Tibial artery (tissue), 4 donors: ENCODE results near the gene HPCAL1.
A peak's percentile ranks its signal among the peaks of the same experiment; 100 is the strongest.

Experiments
- DNase-seq, 2 donors: peaks; one replicate each; pipeline ENCODE4 v3.0.0-alpha.2; 2019
- H3K27ac ChIP-seq, 2 donors: fragments of 200-600 bp; sonication (generic) in 1 of 2; 1 replicate in 1 of 2; 2 replicates in 1 of 2; pipeline ENCODE4 v1.5.1; 2018 to 2019; ENCODE audit warnings: mild to moderate bottlenecking in 1 of 2
- H3K27me3 ChIP-seq, 2 donors: fragments of 200-600 bp; sonication (generic) in 1 of 2; one replicate each; pipeline versions ENCODE4 v1.5.1 to v1.6.0; 2016 to 2019
- H3K36me3 ChIP-seq, 3 donors: fragments of 200-600 bp; sonication (generic) in 2 of 3; one replicate each; pipeline ENCODE4 v1.5.1; 2016 to 2019; ENCODE audit warnings: mild to moderate bottlenecking in 2 of 3
- H3K4me1 ChIP-seq, 4 donors: fragments of 200-600 bp; sonication (generic) in 2 of 4; 1 replicate in 3 of 4; 2 replicates in 1 of 4; pipeline ENCODE4 v1.5.1; 2016 to 2019
- H3K4me3 ChIP-seq, 2 donors: fragments of 200-600 bp; sonication (generic) in 1 of 2; 1 replicate in 1 of 2; 2 replicates in 1 of 2; pipeline ENCODE4 v1.5.1; 2018 to 2019; ENCODE audit warnings: mild to moderate bottlenecking in 2 of 2
- H3K9me3 ChIP-seq, 3 donors: fragments of 200-600 bp; sonication (generic) in 1 of 3; one replicate each; pipeline ENCODE4 v1.5.1; 2016 to 2019
- intact Hi-C: fragments of 100-400 bp; cut with DNase I; formaldehyde crosslinking; loops from one replicate; pipeline ENCODE4 v1.15.0; 2023; ENCODE audit warnings: low total_unique reads
- TF ChIP-seq, protein P1 (sequence below), 2 experiments: fragments of 200-600 bp in 1 of 2; fragments of 450-650 bp in 1 of 2; IDR thresholded peaks; one replicate each; pipeline ENCODE4 v1.5.1; 2017 to 2019; ENCODE audit warnings: antibody characterized with exemption in 2 of 2, mild to moderate bottlenecking in 1 of 2, moderate library complexity in 1 of 2

HPCAL1 gene

DNA sequence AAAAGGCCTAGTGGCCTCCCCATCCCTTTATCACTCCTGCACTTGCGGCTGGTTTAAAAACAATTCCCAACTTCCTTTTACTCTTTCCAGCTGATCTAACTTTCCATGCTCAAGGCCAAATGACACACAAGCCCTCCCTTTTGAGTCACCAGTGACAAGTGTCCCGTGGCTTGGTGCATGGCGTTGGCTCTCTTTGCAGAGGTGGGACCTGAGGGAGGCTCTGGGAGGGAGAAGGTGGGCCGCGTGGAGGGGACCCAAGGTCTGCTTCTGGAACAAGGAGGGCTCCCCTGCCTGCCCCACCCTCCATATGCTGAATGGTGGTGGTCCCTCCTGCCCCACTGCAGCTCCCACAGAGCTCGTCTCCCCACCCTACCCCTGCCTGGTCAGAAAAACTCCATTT lies 30.8 kb upstream of the HPCAL1 start:
- H3K27me3 ChIP-seq, result no peaks in the 10 kb centered on the region
- TF ChIP-seq, protein P1, sequence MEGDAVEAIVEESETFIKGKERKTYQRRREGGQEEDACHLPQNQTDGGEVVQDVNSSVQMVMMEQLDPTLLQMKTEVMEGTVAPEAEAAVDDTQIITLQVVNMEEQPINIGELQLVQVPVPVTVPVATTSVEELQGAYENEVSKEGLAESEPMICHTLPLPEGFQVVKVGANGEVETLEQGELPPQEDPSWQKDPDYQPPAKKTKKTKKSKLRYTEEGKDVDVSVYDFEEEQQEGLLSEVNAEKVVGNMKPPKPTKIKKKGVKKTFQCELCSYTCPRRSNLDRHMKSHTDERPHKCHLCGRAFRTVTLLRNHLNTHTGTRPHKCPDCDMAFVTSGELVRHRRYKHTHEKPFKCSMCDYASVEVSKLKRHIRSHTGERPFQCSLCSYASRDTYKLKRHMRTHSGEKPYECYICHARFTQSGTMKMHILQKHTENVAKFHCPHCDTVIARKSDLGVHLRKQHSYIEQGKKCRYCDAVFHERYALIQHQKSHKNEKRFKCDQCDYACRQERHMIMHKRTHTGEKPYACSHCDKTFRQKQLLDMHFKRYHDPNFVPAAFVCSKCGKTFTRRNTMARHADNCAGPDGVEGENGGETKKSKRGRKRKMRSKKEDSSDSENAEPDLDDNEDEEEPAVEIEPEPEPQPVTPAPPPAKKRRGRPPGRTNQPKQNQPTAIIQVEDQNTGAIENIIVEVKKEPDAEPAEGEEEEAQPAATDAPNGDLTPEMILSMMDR (IDR thresholded peaks at IDR 0.05), result no peak
- H3K27ac ChIP-seq, result no peak overlapping the region
- intact Hi-C loops, result no loop called here
- no peaks in the 10 kb centered on the region for H3K9me3 ChIP-seq
- H3K4me3 ChIP-seq, result no peak overlapping the region
- DNase-seq, result no peak
- no peaks in the 10 kb centered on the region for H3K36me3 ChIP-seq
- peaks cover 0 to 15% (median 3%) of the 10 kb centered on the region in 4 donors for H3K4me1 ChIP-seq

DNA sequence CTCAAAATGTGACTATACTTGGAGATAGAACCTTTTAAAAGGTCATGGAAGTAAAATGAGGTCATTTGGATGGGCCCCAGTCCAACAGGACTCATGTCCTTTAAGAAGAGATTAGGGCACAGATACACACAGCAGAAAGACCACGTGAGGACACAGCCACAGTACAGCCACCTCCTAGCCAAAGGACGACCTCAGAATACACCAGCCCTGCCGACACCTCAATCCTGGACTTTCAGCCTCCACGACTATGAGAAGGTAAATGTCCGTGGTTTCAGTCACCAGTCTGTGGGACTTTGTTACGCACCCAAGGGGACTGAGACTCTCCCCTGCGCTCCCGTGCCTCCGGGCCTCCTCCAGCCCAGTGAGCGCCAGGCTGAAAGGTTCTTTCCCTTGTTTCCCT lies 30.2 kb upstream of the HPCAL1 start:
- peak in 1 of 2 donors; percentile 39 for DNase-seq
- intact Hi-C loops, result no loop called here
- H3K4me1 ChIP-seq, result peaks cover 0 to 20% (median 3%) of the 10 kb centered on the region in 4 donors
- no peak overlapping the region for H3K27ac ChIP-seq
- no peak overlapping the region for H3K4me3 ChIP-seq
- no peaks in the 10 kb centered on the region for H3K36me3 ChIP-seq
- TF ChIP-seq, protein P1 (IDR thresholded peaks at IDR 0.05), result no peak
- H3K27me3 ChIP-seq, result no peaks in the 10 kb centered on the region
- no peaks in the 10 kb centered on the region for H3K9me3 ChIP-seq

GRCh38 chr2:10273215-10274175 lies 29.2 kb upstream of the HPCAL1 start:
- intact Hi-C loops, result no loop called here
- DNase-seq, result peak in 1 of 2 donors; percentile 46
- Histone ChIP-seq H3K36me3 (no peaks in the 10 kb centered on the region), H3K27me3 (no peaks in the 10 kb centered on the region), H3K27ac (no peak overlapping the region), H3K4me3 (no peak overlapping the region), H3K9me3 (no peaks in the 10 kb centered on the region), H3K4me1 (peaks cover 0 to 31% (median 9%) of the 10 kb centered on the region in 4 donors)
- TF ChIP-seq, protein P1 (IDR thresholded peaks at IDR 0.05), result no peak

GRCh38 chr2:10274376-10274775 lies 28.3 kb upstream of the HPCAL1 start:
- intact Hi-C loops, result no loop called here
- no peak overlapping the region for H3K27ac ChIP-seq
- H3K9me3 ChIP-seq, result no peaks in the 10 kb centered on the region
- peak in 1 of 2 donors; percentile 32 for DNase-seq
- H3K4me1 ChIP-seq, result peaks cover 0 to 35% (median 9%) of the 10 kb centered on the region in 4 donors
- H3K4me3 ChIP-seq, result no peak overlapping the region
- no peaks in the 10 kb centered on the region for H3K27me3 ChIP-seq
- TF ChIP-seq, protein P1 (IDR thresholded peaks at IDR 0.05), result no peak
- H3K36me3 ChIP-seq, result no peaks in the 10 kb centered on the region

- TF ChIP-seq, protein P1 (IDR thresholded peaks at IDR 0.05), result no peak
- DNase-seq, result no peak
- Histone ChIP-seq H3K27ac (no peak overlapping the region), H3K4me1 (peaks cover 0 to 33% (median 9%) of the 10 kb centered on the region in 4 donors), H3K4me3 (no peak overlapping the region), H3K9me3 (no peaks in the 10 kb centered on the region), H3K36me3 (no peaks in the 10 kb centered on the region), H3K27me3 (no peaks in the 10 kb centered on the region)
- intact Hi-C loops, result loop anchor here (5.0 kb wide), 1 partner anchor 37 kb away; no protein-coding TSS in a partner anchor
Measured at GRCh38 chr2:10274983-10275802, 27.5 kb upstream of the HPCAL1 start.
